GM18519 (cell line): Measurements from ENCODE around the gene RRAGC.
"Not testable (repeated sequence)": the region's sequence is repeated elsewhere in the genome, so short reads cannot be mapped to it uniquely, and the experiment has no call there.

ENCODE experiments used
- ATAC-seq: cut with Tn5 transposase; IDR thresholded peaks from one replicate; pipeline ENCODE4 v1.9.1; 2021; ENCODE audit warnings: mild to moderate bottlenecking, moderate library complexity; ENCODE audit not compliant: unreplicated experiment, low FRiP score

Gene RRAGC

DNA sequence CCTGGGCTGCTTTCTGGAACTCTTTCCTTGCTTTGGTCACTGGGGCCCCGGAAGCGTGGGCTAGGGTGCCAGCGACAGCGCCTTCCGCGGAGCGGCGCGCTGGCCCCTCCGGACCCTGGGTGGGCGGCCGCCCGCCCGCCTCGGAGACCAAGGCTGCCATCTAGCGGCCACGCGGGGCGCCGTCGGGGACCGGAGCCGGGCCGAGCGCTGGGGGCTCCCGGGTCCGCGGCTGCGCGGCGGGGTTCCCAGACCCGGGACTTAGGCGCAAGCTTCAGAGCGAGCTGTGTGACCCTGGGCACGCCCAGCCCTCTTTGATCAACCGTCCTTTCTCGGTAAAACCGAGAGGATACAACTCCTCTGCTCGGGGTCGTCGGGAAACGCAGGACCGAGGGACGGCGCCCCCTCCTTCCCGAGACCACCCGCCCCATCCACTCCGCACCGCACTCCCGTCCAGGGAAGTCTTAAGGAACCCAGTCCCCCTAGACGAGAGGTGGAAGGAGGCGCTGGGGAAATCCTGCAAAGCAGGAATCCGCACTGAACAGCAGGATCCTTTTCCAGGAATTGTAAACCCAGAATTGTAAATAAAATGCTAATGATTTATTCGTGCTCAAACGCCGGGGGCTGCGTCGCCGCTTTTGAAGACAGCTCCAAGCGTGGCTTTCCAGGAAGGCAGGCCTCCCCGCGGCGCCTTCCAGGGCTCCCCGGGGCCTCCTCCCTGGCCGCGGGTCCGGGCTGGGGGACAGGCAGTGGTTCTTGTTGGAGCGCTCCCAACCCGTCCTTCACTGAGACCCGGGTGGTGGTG lies 41.2 kb downstream of the RRAGC start:
- ATAC-seq, result no peak

DNA sequence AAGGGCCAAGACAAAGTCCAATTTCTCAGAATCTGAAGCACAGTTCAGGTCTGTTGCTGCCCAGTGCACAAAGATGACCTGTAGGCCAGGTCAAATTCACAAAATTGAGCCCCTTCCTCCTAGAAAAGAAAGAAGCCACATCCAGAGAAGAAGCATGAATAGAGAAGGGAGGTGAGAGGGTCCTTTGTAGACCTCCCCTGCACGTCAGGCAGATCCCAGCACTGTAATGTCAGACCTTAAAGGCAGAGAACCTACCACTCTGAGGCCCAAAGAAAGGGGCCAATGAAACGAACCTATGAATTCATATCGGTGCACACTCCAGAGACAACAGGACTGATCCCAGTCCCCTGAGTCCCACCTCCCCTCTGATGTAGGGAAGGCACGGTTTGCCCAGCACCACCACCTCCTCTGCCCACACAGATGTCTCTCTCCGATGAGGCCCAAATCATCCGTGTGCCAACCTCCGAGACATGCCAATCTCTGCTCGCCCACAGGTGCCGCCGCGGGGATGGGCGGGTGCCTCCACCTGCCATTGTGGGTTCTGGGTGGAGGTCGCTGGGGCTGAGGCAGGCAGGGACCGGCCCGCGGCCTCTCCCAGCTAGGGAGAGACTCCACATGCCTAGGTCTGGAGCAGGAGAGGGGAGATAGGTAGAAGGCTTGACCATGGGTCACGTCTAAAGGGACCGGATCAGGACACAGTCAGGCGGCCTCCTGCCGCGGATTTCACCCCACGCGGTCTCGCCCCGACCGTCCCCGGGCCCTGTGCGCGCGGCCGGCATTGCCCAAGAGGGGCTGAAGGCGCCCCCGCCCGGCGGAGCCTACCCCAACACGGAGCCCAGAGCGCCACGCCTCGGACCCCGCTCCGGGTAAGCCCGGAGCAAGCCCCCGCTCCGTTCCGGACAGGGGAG lies 42.1 kb downstream of the RRAGC start:
- ATAC-seq, result no peak

DNA sequence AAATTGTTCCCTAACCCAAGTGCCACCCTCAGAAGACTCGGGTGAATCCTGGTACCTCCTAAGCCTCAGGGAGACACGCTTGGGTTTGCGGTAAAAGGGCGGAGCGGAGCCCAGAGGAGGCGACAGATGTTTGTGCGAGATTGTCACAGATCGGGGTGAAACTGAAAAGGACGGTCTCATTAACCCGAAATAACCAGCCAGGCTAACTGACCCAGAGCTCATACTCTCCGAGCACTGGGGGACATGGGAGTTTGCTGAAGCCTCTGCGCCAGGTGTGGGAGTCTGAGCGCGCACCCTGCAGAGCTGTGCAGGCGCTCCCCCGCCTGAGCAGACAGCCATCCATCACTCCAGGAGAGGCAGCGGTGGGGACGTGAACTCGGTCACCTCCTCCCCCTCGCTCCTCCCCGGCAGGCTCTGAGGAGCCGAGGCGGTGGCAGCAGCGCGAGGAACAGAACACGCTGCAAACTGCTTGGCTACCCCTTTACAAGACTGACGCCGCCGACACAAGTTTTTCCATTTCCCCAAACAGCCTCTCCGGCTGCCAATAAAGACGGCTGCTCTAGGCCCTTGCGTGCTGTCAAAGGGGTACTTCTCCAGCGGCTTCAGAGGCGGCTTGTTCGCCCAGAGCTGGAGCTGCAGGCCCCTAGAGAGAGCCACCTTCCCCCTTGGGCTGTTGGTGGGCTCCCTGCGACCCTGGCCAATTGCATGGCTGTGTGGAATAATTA lies 43.5 kb downstream of the RRAGC start:
- no peak for ATAC-seq

DNA sequence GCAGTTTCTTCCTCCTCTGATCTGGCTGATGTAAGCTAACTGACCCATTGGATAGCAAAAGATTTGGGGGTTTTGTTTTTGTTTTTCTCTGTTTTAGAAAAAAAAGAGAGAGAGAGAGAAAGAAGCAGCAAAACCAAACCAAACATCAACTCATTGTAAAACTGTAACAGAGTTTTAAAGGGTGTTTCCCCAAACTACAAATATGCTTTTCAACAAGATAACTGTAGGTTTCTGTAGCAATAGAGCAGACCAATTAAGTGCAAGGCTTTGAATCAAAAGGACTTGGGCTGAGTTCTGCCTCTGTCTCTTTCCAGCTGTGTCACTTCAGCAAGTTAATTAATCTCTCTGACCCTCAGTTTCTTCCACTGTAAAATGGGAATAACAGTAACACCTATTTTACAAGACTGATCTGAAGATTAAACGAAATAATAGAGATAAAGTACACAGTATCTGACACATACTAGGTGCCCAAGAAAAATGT lies 44.5 kb downstream of the RRAGC start:
- ATAC-seq, result no peak

DNA sequence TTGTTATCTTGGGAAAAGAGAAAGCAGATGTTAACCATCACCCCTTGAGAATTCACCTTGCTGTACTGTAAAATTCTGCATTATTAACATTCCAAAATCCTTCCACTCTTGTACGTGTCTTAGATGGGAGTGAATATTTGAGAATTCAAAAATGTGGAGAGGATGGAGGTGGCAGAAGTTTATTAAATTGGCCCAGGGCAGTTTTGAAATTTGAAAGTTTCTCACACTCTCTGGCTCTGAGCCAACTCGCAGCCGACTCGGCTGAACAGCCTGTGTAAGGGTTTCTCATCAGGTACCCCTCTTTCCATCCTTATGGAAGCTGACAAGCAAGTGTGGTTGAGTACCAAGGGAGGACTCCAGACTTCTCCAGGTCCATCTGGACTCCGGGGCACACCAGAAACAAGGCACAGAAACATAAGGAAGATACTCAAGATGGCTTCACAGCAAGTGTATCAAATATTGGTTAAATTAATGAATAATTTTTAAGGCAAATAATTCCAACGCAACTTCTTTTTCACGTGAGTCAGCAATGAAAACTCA lies 45.1 kb downstream of the RRAGC start:
- ATAC-seq, result no peak

DNA sequence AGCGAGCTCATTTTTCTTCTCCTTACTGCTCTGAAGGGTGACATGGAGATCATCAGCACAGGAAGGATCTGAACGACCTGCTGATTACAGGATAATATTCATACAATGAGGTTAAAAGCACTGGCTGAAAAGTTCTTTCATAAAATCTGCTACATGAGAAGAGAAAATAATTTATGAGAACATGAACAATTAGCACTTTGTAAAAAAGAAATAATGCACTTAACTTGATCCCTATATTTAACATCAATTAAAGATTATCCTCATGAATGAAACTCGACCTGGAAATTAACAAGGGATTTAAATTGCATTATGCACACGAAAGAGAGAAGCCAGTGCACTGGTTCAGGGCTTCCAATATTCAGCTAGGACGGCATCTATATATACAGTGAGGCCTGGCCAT lies 46.6 kb downstream of the RRAGC start:
- ATAC-seq, result no peak

DNA sequence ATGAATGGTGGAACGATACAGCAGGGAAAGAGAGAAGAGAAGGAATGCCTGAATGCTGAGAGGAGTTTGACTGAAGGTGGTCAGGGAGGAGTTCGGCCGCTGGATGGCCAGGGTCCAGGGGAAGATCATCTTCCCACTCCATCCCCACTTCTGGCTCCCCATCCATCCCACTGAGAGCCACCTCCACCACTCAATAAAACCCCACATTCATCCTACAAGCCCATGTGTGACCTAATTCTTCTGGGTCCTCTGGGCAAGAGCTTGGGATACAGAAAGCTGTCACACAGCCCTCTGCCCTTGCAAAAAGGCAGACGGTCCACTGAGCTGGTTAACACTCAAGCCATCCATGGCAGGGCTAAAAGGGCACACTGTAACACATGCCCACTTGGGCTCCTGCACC lies 48.1 kb downstream of the RRAGC start:
- not testable (repeated sequence) for ATAC-seq

DNA sequence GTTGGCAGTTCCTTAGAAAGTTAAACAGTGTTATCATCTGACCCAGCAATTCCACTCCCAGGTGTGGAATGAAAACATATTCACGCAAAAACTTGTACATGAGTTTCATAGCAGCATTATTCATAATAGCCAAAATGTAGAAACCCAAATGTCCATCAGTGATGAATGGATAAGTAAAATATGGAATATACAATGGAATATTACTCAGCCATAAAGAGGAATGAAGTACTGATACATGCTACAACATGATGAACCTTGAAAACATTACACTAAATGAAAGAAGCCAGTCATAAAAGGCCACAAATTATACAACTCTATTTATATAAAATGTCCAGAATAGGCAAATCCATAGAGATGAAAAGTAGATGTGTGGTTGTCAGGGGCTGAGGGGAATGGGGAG lies 53.5 kb downstream of the RRAGC start:
- no peak for ATAC-seq

DNA sequence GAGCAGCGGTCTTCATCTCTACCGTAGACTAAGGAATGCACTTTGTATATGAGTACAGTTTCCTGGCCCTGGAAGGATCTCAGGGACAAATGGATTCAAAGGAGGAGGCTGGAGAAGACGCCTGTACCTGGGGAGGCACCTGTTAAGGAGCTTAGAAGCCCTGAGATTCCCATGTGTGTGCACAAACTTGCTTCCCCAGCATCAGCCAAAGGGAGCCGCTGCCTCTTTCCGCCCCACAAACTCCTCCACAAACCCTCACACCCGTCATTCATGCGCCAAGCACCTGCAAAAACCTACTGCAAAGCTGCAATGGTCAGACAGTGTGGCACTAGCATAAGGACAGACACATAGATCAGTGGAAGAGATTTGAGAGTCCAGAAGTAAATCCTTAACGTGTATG lies 54.5 kb downstream of the RRAGC start:
- no peak for ATAC-seq

DNA sequence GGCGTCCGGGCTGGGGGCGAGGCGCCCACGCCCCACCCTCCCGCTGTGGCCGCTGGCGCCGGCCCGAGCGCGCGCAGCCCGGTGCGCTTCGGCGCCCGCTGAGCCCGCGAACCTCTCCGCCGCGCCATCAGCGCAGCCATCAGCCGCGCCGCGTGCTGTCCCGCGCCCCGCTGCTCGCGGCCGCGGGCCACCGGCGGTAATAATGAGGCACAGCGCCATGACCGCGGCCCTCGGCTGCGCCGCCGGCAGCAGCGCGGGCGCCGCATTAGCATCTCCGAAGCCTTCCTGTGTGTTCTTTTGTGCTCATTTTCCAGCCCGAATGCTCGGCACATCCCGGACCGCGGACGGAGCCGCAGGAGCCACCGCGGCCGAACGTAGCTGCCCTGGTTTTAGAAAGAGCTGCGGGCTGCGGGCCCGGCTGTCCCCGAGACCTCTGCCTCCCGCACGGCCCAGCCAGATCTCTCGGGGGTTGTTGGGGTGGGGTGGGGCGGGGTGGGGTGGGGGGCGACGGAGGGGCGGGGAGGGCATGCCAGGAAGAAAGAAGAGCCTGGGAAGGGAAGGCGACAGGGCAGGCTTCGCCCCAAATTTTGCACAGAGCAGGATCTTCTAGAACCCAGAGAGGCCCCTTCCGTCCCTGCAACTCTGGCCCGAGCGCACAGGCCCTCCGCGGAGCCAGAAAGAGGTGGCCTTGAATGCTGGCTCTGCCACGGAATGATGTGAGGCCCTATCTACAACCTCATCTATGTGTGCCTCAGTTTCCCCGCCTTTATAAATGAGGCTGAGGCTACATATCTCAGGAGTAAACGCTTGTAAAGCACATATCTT lies 55.3 kb downstream of the RRAGC start:
- no peak for ATAC-seq

DNA sequence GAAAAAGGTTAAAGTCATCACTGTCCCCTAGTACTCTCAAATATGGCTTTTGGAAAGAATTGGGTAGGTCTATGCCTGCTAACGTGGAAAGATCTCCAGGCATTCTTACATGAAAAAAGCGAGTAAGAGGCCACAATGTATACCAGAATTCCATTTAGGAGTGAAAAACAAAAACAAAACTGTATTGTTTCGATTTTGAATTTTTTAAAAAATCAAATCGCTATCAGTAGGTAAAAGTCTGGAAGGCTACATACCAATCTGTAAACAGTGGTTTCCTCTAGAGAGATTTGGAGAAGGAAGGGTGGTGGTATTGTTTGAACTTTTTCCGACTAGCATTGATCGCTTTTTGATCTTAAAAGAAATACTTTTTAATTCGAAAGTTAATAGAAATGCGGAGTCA lies 55.9 kb downstream of the RRAGC start:
- no peak for ATAC-seq

DNA sequence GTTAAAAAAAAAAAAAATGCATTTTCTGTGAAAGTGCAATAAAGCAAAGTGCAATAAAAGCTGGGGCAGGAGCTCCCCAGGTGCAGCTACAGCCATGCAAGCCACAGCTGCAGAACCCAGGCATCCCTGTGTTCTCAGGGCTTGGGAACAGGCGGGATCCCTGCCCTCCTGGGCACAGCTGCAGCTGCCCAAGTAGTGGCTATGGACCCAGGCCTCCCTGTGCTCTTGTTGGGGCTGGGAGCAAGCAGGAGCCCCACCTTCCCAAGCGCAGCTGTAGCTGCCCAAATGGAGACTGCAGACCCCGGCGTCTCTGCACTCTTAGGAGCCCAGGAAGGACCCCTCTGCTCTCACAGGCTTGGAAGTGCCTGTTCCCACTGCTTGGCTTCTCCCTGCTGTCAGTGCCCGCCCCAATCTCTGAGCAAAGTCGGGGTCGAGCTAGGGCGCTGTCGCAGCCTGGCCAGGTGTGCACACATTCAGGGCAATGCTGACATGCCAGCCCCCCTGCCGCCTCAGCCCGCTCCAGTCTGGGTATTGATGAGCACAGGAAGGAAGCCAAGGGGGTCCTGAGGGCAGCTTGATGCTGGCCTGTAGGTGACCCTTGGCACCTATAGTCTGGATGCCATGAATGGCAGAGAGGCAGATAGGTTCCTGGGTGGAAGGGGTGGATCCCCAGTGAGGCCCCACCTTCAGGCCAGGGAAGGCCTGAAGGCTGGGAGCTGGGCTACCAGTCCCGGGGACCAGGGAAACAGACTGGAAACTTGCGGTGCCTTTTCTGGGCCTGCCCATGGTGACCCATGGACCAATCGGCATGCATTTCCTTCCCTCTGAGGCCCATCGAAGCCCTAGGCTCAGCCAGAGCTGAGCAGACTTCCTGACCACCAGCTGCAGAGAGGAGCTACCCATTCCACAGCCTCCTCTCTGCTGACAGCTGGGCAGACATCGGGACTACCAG lies 58.6 kb downstream of the RRAGC start:
- no peak for ATAC-seq

DNA sequence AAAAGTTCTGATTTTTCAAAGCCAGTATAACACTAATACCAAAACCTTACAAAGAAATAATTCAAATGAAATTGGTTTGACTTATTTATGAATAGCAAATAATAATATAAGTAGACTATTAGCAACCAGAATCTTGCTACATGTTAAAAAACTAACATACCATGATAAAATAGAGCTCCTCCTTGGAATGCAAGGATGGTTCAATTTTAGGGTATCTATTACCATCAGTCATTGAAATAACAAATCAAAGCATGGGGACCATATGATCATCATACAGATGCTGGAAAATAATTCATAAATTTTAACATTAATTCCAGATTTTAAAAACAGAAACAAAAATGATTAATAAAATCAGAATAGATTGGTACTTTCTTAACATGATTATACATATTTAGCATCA lies 66.3 kb downstream of the RRAGC start:
- no peak for ATAC-seq

DNA sequence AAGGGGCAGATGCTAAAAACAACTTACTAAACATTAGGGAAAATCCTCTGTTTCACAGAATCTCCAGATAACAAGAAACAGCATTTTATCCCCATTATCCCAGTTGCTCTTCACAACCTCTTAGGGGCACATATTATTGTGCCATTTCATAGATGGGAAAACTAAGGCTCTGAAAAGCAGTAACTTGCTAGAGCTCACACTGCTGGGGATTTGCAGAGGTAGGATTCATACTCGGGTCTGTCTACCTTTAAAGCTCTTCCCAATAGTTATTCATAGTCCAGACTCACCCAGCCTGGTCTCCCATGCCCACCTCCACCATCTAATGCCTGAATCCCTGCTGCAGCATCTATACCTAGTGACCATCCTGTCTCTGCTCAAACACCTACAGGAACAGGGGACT lies 67.7 kb downstream of the RRAGC start:
- no peak for ATAC-seq

DNA sequence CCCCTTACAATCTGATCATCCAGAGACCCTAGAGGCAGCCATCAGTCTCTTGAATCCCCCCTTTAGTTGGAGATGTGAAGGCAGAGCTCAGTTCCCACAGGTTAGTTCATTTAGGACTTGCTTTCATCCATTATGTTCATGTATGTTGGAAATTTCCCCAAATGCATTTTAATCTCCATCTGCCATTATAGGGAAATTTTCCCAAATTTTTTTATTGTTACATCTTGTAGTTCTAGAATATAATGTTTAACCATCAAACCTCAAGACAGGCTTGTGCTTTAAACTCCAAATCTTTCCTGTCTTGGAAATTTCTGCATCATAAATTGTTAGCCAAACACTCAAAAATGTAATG lies 68.4 kb downstream of the RRAGC start:
- ATAC-seq, result no peak

DNA sequence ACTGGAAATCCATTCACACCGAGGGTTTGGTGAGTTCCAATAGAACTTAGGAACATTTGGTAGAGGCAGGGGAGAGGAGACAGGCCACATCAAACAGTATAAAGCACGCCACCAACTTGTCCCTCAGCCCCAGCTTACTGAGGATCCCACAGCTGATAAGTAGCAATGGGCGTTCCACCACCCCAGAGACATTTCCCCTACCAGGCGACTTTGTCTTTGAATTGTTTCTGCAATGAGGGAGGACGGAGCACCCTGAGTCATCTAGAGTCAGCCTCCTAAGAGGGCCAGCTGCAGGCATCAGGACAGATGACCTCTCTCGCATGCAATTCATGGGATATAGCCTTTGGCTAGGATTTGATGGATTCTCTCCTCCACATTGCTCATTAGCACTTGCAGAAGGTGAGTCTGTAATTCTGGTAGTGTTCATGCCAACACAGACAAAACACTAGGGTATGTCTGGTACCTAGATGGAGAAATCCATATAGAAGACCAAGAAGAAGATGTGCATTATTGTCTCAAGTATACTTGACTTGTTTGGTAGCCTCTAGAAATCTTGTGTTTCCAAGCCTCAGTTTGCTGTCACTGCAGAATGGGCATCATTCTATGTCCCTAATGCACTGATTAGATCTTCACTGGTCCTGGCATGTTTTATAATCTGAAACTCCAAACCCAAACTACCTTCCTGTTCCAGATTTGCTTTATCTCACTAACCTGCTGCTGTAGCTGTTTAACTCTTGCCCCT lies 69.0 kb downstream of the RRAGC start:
- no peak for ATAC-seq

DNA sequence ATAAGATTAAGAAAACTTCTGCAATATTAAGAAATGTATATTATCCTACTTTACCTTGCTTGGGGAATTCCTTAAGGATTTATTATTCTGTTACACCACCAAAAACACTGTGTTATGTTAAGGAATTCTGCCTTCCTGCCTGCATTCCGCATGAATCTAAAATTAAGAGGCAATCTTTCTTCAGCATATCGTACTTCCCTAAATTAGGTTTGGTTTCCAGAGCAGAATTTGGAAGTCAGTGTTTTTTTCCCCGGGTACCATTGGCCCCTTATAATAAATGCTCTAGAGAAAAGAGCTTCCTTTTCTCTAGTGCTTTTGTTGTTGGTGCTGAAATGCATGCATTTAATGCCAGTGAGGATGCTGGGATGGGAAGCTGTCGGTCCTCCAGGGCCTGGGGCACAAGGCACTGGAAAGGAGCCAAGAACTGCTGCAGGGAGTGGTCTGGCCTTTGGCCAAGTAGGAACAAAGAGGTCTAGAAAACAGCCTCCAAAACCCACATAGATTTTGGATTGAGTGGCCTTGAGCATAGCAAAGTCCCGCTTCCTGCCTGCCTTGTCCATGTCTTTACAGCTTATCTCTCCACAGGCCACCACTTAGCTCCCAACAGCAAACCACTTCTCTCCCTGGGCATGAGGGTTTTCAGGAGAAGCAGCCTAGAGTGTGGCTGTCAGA lies 69.9 kb downstream of the RRAGC start:
- no peak for ATAC-seq
